GM23248 (cell line): ENCODE measurements around the gene PYCR2. TPM values are rescaled to one million over a fixed set of nuclear protein-coding genes. Genes with fewer than 3 reads are reported as not detected.
A peak's percentile ranks its signal among the peaks of the same experiment; 100 is the strongest.
"Not testable (repeated sequence)": the region's sequence is repeated elsewhere in the genome, so short reads cannot be mapped to it uniquely, and the experiment has no call there.

Experiments used
- DNase-seq: peaks from one replicate; pipeline ENCODE4 v3.0.0-alpha.2; 2015
- H2AFZ ChIP-seq: fragments of 200-600 bp; sonication (generic); 2 replicates; pipeline ENCODE4 v1.6.1; 2016; ENCODE audit warnings: antibody characterized with exemption
- H3F3A ChIP-seq: fragments of 200-600 bp; sonication (generic); 2 replicates; pipeline ENCODE4 v1.6.1; 2016; ENCODE audit warnings: mild to moderate bottlenecking, antibody characterized with exemption, mixed run types; ENCODE audit not compliant: insufficient read depth
- H3K27ac ChIP-seq: fragments of 200-600 bp; sonication (generic); 2 replicates; pipeline ENCODE4 v1.5.1; 2016; ENCODE audit warnings: mild to moderate bottlenecking
- H3K27me3 ChIP-seq: fragments of 200-600 bp; sonication (generic); replicated peaks from 2 replicates; pipeline ENCODE4 v1.6.1; 2016; ENCODE audit warnings: mild to moderate bottlenecking; ENCODE audit not compliant: insufficient read depth
- H3K36me3 ChIP-seq: fragments of 200-600 bp; sonication (generic); 2 replicates; pipeline ENCODE4 v1.6.1; 2016; ENCODE audit warnings: low read depth, mild to moderate bottlenecking
- H3K4me1 ChIP-seq: fragments of 200-600 bp; sonication (generic); 2 replicates; pipeline ENCODE4 v1.6.1; 2016; ENCODE audit warnings: mild to moderate bottlenecking; ENCODE audit not compliant: insufficient read depth
- H3K4me2 ChIP-seq: fragments of 200-600 bp; sonication (generic); one replicate; pipeline ENCODE4 v1.6.1; 2016; ENCODE audit warnings: mild to moderate bottlenecking; ENCODE audit not compliant: unreplicated experiment
- H3K4me3 ChIP-seq: fragments of 200-600 bp; sonication (generic); 2 replicates; pipeline ENCODE4 v1.5.1; 2016; ENCODE audit warnings: mild to moderate bottlenecking
- H3K79me2 ChIP-seq: fragments of 200-600 bp; sonication (generic); 2 replicates; pipeline ENCODE4 v1.6.1; 2016; ENCODE audit warnings: mild to moderate bottlenecking; ENCODE audit not compliant: insufficient read depth
- H3K9ac ChIP-seq: fragments of 200-600 bp; sonication (generic); 2 replicates; pipeline ENCODE4 v1.6.1; 2016; ENCODE audit warnings: mild to moderate bottlenecking
- H3K9me2 ChIP-seq: fragments of 200-600 bp; sonication (generic); 2 replicates; pipeline ENCODE4 v1.6.1; 2016; ENCODE audit warnings: mixed run types, mild to moderate bottlenecking, moderate library complexity; ENCODE audit not compliant: insufficient read depth
- H3K9me3 ChIP-seq: fragments of 200-600 bp; sonication (generic); one replicate; pipeline ENCODE4 v1.6.1; 2017; ENCODE audit warnings: low read depth
- H4K20me1 ChIP-seq: fragments of 200-600 bp; sonication (generic); 2 replicates; pipeline ENCODE4 v1.6.0; 2016; ENCODE audit not compliant: insufficient read depth
- EZH2 ChIP-seq: fragments of 200-600 bp; sonication (generic); IDR thresholded peaks from 2 replicates; pipeline ENCODE4 v1.6.1; 2018; ENCODE audit warnings: antibody characterized with exemption, mild to moderate bottlenecking; ENCODE audit not compliant: insufficient read depth, poor library complexity, severe bottlenecking
- EZH2phosphoT487 ChIP-seq: fragments of 200-600 bp; sonication (generic); IDR thresholded peaks from 2 replicates; pipeline ENCODE4 v1.6.1; 2018; ENCODE audit warnings: antibody characterized with exemption, moderate library complexity, mild to moderate bottlenecking, low read depth; ENCODE audit not compliant: insufficient read depth
- WGBS, 2 experiments: methylation state at CpG; one replicate each; pipeline ENCODE4 v1.1.6; 2015 to 2017; ENCODE audit warnings: low lambda C conversion rate in 2 of 2, low coverage in 1 of 2; ENCODE audit errors: missing lambda C conversion rate in 2 of 2; 5-methylcytosine and 5-hydroxymethylcytosine counted together
- in situ Hi-C: fragments of 300-500 bp; cut with MboI; formaldehyde crosslinking; loops from 2 replicates; pipeline ENCODE4 v1.15.0; 2020
- polyA plus RNA-seq: library from polyadenylated mRNA; unstranded; fragments of >200 nt; fragmentation: Nextera tagmentation; extraction: Ambion mirVana; gene quantifications from 2 replicates; pipeline ENCODE4 v1.2.1, GENCODE V29; 2016
- total RNA-seq: library from RNA; depleted of rRNA; stranded (reverse); fragments of >200 nt; shearing (Covaris generic); gene quantifications from 2 replicates; pipeline ENCODE4 v1.2.3, GENCODE V29; 2014; rRNA removed

The PYCR2 gene
- total RNA-seq (59.1 and 69.6 TPM in 2 replicates), polyA plus RNA-seq (55.5 and 61.1 TPM in 2 replicates)

DNA sequence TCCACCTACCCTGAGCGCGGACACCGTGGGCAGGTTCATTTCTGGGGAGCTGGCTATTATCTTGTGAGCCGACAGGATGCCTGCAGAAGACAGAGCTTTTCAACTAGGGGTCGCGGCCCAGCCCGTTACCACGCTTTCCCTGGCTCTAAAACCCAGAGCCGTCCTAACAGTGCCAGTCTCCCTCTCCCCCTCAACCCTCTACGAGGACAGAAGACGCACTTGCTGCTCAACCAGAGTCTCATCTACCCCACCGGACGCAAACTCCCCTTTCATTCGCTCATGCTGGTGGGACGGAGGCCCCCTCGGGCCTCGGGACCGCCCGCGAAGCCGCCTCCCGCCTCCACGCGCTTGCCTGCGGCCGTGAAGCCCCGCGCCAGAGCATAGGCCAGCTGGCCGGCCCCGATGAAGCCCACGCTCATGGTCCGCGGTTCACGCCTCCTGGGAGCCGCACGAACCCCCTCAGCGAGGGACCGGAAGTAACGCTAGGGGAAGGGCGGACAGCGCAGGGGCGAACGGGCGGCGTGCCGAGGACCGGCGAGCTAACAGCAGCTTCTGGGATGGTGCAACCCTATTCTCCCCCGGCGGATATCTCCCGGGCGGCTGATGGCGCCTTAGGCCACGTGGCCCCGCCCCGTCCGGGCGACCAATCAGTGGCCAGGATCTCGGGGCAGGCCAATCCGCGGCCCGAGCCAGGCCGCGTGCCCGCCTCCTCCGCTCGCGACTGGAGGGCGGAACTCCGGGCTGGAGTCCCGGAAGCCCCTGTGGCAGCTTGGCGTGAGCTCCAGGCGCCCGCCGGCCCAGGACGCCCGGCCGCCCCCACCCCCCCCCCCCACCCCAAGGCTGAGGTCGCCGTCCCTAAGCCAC lies at the start of gene PYCR2:
Gene PYCR2, minus strand, starts transcription at position 559 of the 864 bp plus-strand sequence. Its CDS starts 140 bp downstream, at position 419.
- no peaks in the 10 kb centered on the region for H4K20me1 ChIP-seq
- peak; percentile 98 for DNase-seq
- no peaks in the 10 kb centered on the region for H3K27me3 ChIP-seq
- peak within 1 kb of the TSS; percentile 82 for H3K4me2 ChIP-seq
- TF ChIP-seq EZH2phosphoT487 (no peak), EZH2 (no peak)
- peak within 1 kb of the TSS; percentile 89 for H2AFZ ChIP-seq
- peaks cover 17% of the 10 kb centered on the region for H3K79me2 ChIP-seq
- H3K27ac ChIP-seq, result peak within 1 kb of the TSS; percentile 81
- peaks cover 8% of the 10 kb centered on the region; the same call in 1 of the 2 replicates for H3F3A ChIP-seq
- H3K36me3 ChIP-seq, result no peaks in the 10 kb centered on the region
- peak within 1 kb of the TSS; percentile 94 for H3K4me3 ChIP-seq
- H3K9me2 ChIP-seq, result no peaks in the 10 kb centered on the region
- H3K9ac ChIP-seq, result peak within 1 kb of the TSS; percentile 94
- 1 to 2% methylated on average over 49 to 64 of the region's 80 CpGs for WGBS, 2 experiments
- H3K9me3 ChIP-seq, result no peaks in the 10 kb centered on the region
- in situ Hi-C loops, result no loop called here
- H3K4me1 ChIP-seq, result peaks cover 26% of the 10 kb centered on the region

DNA sequence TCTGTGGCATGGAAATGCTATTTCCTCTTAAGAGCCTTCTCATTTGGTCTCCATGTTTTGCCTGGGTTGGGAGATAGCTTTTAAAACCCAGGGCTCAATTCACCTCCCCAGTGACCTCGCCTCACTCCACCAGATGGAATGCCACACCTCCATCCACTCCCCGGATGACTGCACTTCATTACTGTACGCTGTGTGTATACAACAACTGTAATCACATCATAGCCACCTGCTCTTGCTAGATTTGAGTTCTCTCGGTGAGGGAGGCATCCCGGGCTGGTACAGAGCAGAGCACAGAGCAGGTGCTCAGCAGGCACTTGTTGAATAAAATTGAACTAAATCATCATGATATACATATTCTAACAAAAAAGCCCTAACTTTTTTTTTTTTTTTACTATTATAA lies 49.1 kb upstream of the PYCR2 start:
- TF ChIP-seq EZH2 (no peak), EZH2phosphoT487 (no peak)
- Histone ChIP-seq H3K9me2 (no peaks in the 10 kb centered on the region), H2AFZ (no peak overlapping the region), H3K4me1 (no peaks in the 10 kb centered on the region), H3K4me3 (no peak overlapping the region), H3K9ac (no peak overlapping the region), H4K20me1 (no peaks in the 10 kb centered on the region), H3K9me3 (no peaks in the 10 kb centered on the region), H3F3A (peaks cover 7% of the 10 kb centered on the region; the same call in 1 of the 2 replicates), H3K4me2 (no peak overlapping the region), H3K36me3 (no peaks in the 10 kb centered on the region), H3K27me3 (no peaks in the 10 kb centered on the region), H3K27ac (no peak overlapping the region), H3K79me2 (no peaks in the 10 kb centered on the region)
- in situ Hi-C loops, result loop anchor here (10.0 kb wide), 1 partner anchor 118 kb away; no protein-coding TSS in a partner anchor
- WGBS, 2 experiments, result 95 to 98% methylated on average over 5 of the region's 5 CpGs
- no peak for DNase-seq

DNA sequence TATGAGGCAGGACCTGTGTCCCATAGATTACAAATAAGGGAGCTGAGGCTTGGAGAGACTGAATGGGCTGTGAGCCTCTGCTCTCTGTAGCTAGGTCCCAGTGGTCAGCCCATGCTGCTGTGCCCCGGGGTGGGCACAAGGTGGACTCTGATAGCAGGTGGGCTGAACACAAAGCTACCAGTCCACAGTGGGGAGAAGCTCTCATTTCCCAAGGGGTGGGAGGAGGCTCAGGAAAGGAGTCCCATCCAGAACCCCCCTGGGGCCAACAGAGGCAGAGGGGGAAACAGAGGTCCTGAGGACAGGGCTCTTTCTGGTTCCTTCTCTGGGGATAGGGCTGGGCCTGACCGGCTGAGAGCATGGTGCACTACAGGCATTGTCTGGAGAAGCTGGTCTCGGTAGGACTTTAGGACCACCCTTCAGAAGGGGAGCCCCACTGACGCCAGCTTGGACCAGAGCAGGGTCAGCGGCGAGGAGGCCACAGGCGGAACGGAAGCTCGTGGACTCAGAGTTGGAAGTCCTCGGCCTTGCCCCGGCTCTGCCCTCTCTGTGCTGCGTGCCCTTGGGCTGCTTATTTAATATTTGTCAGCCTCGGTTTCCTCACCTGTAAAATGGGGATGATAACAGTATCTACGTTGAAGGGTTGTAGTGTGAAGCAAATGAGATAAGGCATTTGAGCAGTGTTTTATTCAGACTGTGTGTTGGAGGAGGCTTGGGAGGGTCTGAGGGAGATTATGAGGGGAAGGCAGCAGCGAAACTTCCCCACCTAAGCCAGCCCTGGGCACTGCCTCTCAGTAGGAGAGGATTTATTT lies 48.5 kb upstream of the PYCR2 start:
- Histone ChIP-seq H3F3A (peaks cover 7% of the 10 kb centered on the region; the same call in 1 of the 2 replicates), H3K79me2 (no peaks in the 10 kb centered on the region), H3K4me1 (no peaks in the 10 kb centered on the region), H3K9me2 (no peaks in the 10 kb centered on the region), H3K9me3 (no peaks in the 10 kb centered on the region), H3K4me2 (no peak overlapping the region), H3K27me3 (no peaks in the 10 kb centered on the region), H3K4me3 (no peak overlapping the region), H4K20me1 (no peaks in the 10 kb centered on the region), H3K36me3 (no peaks in the 10 kb centered on the region), H3K9ac (no peak overlapping the region), H2AFZ (no peak overlapping the region), H3K27ac (no peak overlapping the region)
- WGBS, 2 experiments, result 88 to 93% methylated on average over 15 of the region's 15 CpGs
- in situ Hi-C loops, result loop anchor here (10.0 kb wide), 1 partner anchor 118 kb away; no protein-coding TSS in a partner anchor
- DNase-seq, result no peak
- TF ChIP-seq EZH2phosphoT487 (no peak), EZH2 (no peak)

DNA sequence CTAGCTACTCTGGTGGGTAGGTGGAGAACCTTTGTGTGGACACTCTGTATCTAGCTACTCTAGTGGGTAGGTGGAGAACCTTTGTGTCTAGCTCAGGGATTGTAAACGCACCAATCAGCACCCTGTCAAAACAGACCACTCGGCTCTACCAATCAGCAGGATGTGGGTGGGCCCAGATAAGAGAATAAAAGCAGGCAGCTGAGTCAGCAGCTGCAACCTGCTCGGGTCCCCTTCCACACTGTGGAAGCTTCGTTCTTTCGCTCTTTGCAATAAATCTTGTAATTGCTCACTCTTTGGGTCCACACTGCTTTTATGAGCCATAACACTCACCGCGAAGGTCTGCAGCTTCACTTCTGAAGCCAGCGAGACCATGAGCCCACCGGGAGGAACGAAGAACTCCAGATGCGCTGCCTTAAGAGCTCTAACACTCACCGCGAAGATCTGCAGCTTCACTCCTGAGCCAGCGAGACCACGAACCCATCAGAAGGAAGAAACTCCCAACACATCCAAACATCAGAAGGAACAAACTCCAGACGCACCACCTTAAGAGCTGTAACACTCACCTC lies 46.6 kb upstream of the PYCR2 start:
- H3K9ac ChIP-seq, H3K27me3 ChIP-seq, H3F3A ChIP-seq, H3K36me3 ChIP-seq, H3K9me3 ChIP-seq, DNase-seq, H2AFZ ChIP-seq, H3K4me1 ChIP-seq, H4K20me1 ChIP-seq, H3K27ac ChIP-seq, H3K4me3 ChIP-seq, H3K4me2 ChIP-seq, H3K9me2 ChIP-seq, H3K79me2 ChIP-seq: not testable (repeated sequence)
- 87 to 88% methylated on average over 15 to 16 of the region's 16 CpGs for WGBS, 2 experiments
- in situ Hi-C loops, result loop anchor here (10.0 kb wide), 1 partner anchor 116 kb away; no protein-coding TSS in a partner anchor

DNA sequence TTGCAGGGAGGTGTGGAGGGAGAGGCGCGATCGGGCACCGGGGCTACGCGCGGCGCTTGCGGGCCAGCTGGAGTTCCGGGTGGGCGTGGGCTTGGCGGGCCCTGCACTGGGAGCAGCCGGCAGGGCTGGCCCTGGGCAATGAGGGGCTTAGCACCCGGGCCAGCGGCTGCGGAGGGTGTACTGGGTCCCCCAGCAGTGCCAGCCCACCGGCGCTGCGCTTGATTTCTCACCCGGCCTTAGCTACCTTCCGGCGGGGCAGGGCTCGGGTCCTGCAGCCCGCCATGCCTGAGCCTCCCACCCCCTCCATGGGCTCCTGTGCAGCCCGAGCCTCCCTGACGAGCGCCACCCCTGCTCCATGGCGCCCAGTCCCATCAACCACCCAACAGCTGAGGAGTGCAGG lies 45.7 kb upstream of the PYCR2 start:
- in situ Hi-C loops, result loop anchor here (10.0 kb wide), 1 partner anchor 115 kb away; no protein-coding TSS in a partner anchor
- 91 to 93% methylated on average over 7 to 26 of the region's 28 CpGs for WGBS, 2 experiments
- not testable (repeated sequence) for H3K9ac ChIP-seq

More for the DNA sequence above, 45.7 kb upstream of the PYCR2 start:
- not testable (repeated sequence) for H3K36me3 ChIP-seq, H3K27me3 ChIP-seq, H4K20me1 ChIP-seq, H3K9me3 ChIP-seq, H3K4me2 ChIP-seq, DNase-seq, H3K4me1 ChIP-seq, H3K4me3 ChIP-seq, H3K27ac ChIP-seq, H2AFZ ChIP-seq, H3F3A ChIP-seq, H3K79me2 ChIP-seq, H3K9me2 ChIP-seq
